ENCODE measurements around the gene BCL2L11. TPM values are rescaled to one million over a fixed set of nuclear protein-coding genes. Genes with fewer than 3 reads are reported as not detected.

Gene BCL2L11
- total and polyA plus RNA-seq, 12 donors = 1.4 to 14.5 (median 6.8) TPM

DNA sequence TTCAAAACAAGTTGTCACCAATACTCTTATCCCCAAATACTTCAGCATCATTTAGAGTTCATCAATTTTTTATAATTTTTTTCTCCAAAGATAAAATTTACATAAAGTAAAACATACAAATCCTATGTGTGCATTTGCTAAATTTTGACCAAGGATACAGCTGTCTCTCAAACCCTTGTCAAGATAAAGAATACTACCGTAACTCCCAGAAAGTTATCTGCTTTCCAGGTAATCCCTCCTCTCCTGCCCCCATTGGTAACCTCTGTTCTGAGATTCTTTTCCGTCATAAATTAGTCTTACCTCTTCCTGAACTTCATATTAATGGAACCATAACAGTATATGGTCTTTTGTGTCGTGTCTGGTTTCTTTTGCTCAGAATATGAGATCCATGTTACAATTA lies 49.2 kb downstream of the BCL2L11 start:
- intact Hi-C loops (cut with DNase I) = no loop called here
- DNase-seq = no peak
- 95 to 96% methylated on average over 3 of the region's 3 CpGs for WGBS, 2 donors

DNA sequence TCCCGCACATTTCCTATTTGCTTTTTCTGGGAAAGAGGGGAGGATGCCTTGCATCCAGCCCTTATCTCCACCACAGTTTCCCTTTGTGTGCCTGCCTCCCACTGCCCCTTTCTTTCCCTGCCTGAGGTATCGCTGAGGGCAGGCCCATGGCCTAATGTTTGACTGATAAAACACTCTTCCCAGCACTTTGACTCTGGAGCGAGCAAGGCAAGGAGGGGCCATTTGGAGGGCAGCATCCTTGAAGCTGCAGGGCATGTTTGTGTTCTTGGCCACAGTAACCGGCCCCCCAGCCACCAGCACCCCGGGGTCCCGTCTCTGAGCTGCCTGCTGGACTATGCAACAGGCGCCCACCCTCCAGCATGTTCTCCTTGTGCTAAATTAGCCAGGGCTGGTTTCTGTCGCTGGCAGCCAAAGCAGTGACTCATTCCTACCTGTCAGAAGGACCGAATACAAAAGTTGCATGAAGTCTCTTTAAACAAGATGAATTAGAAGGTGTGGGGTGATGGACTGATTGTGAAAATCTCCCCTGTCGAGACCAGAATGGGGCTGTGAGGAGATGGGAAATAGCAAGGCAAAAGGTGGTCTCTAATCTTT lies 50.7 kb downstream of the BCL2L11 start:
- H3K9me3 ChIP-seq = no peaks in the 10 kb centered on the region
- no peak for ATAC-seq
- no peaks in the 10 kb centered on the region for H3K27me3 ChIP-seq
- WGBS, 2 donors = 63% methylated on average over 10 of the region's 10 CpGs
- TF ChIP-seq, protein P1, sequence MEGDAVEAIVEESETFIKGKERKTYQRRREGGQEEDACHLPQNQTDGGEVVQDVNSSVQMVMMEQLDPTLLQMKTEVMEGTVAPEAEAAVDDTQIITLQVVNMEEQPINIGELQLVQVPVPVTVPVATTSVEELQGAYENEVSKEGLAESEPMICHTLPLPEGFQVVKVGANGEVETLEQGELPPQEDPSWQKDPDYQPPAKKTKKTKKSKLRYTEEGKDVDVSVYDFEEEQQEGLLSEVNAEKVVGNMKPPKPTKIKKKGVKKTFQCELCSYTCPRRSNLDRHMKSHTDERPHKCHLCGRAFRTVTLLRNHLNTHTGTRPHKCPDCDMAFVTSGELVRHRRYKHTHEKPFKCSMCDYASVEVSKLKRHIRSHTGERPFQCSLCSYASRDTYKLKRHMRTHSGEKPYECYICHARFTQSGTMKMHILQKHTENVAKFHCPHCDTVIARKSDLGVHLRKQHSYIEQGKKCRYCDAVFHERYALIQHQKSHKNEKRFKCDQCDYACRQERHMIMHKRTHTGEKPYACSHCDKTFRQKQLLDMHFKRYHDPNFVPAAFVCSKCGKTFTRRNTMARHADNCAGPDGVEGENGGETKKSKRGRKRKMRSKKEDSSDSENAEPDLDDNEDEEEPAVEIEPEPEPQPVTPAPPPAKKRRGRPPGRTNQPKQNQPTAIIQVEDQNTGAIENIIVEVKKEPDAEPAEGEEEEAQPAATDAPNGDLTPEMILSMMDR (IDR thresholded peaks at IDR 0.05) = no peak
- H3K36me3 ChIP-seq = peaks cover 0 to 10% (median 0%) of the 10 kb centered on the region in 9 donors
- H3K27ac ChIP-seq = no peak overlapping the region
- intact Hi-C loops (cut with DNase I) = no loop called here
- H3K4me3 ChIP-seq = no peak overlapping the region
- no peak for DNase-seq
- H3K4me1 ChIP-seq = peaks cover 0 to 14% (median 4%) of the 10 kb centered on the region in 9 donors

More for the DNA sequence above, 49.2 kb downstream of the BCL2L11 start:
- Histone ChIP-seq H3K4me1 (peaks cover 0 to 17% (median 6%) of the 10 kb centered on the region in 9 donors), H3K36me3 (peaks cover 0 to 23% (median 5%) of the 10 kb centered on the region in 9 donors), H3K4me3 (no peak overlapping the region), H3K27ac (no peak overlapping the region), H3K27me3 (no peaks in the 10 kb centered on the region), H3K9me3 (no peaks in the 10 kb centered on the region)
- no peak for ATAC-seq
- TF ChIP-seq, protein P1 (IDR thresholded peaks at IDR 0.05) = no peak

DNA sequence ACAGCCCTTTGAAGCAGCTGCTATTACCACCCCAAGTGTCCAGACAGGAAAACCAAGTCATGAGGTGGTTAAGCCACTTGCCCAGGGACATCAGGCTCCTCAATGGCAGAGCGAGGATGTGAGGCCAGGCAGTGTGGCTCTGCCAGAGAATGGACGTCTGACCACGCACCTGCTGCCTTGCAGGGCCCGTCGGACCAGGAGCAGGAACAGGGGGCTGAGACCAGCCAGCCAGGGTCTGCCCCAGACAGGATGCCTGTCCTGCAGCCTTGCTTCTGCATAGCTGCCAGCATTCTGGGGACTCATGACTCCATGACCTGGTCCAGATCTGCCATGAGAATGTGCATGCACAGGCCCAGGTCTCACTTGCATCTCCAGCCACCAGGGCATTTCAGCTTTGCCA lies 52.0 kb downstream of the BCL2L11 start:
- no peaks in the 10 kb centered on the region for H3K9me3 ChIP-seq
- intact Hi-C loops (cut with DNase I) = no loop called here
- ATAC-seq (no peak), DNase-seq (no peak)
- TF ChIP-seq, protein P1 (IDR thresholded peaks at IDR 0.05) = no peak
- no peaks in the 10 kb centered on the region for H3K36me3 ChIP-seq
- no peak overlapping the region for H3K27ac ChIP-seq
- 93 to 94% methylated on average over 5 of the region's 5 CpGs for WGBS, 2 donors
- no peaks in the 10 kb centered on the region for H3K27me3 ChIP-seq
- H3K4me3 ChIP-seq = no peak overlapping the region
- peaks cover 0 to 13% (median 4%) of the 10 kb centered on the region in 9 donors for H3K4me1 ChIP-seq

DNA sequence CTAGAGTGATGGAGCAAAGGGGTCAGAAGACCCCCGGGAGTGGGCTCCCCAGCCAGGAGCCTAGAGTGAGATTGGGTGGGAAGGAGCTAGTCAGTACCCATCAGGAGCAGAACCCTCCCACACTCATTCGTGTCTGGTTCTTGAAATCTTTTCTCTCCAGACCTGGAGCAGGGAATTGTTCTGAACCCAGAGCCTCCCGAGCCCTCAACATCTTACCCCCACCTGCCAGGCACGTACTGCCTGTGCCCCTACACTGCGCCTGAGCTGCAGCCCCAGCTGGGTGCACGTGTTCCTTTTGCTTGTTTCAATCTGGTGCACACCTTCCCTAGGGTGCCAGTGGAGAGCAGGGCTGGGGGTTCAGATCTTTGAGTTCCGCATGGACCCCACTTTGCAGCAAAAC lies 52.6 kb downstream of the BCL2L11 start:
- ATAC-seq (no peak), DNase-seq (no peak)
- no peak overlapping the region for H3K4me3 ChIP-seq
- H3K27me3 ChIP-seq = no peaks in the 10 kb centered on the region
- H3K36me3 ChIP-seq = no peaks in the 10 kb centered on the region
- no peak overlapping the region for H3K27ac ChIP-seq
- WGBS, 2 donors = 96 to 97% methylated on average over 7 of the region's 7 CpGs
- intact Hi-C loops (cut with DNase I) = no loop called here
- TF ChIP-seq, protein P1 (IDR thresholded peaks at IDR 0.05) = no peak
- no peaks in the 10 kb centered on the region for H3K9me3 ChIP-seq
- H3K4me1 ChIP-seq = peaks cover 0 to 9% (median 4%) of the 10 kb centered on the region in 9 donors
